ENCODE data around the gene ANKAR. TPM values are rescaled to one million over a fixed set of nuclear protein-coding genes. Genes with fewer than 3 reads are reported as not detected.

Gene ANKAR
- total and polyA plus RNA-seq, 2 of the 8 experiments (the other 6 are each of a cell fraction or from before 2014, with no cell fraction given), result 0.56 to 1.7 TPM

DNA sequence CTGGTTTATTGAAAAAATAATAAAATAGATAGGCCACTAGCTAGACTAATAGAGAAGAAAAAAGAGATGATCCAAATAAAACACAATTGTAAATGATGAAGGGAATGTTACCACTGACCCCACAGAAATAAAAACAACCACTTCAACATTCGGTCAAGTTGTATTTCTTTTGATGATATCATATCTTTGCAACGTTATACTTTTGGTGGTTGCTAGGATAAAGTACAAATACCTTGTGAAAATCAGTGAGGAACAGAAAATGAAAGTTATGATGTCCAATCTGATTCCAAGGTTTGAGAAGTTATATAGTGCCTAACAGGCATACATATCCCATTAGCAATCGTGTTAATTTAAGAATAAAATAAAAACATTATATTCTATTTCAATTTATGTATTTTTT lies 19.8 kb upstream of the ANKAR start:
- no peak overlapping the region for H3K9ac ChIP-seq (replicated peaks in 1 of 4; ENCODE audit: extremely low read depth in 1 of 4, low read depth in 3 of 4, low read length in 3 of 4)
- no peaks in the 10 kb centered on the region for H3K27me3 ChIP-seq (replicated peaks in 1 of 4; ENCODE audit: control insufficient read depth in 3 of 4, extremely low read depth in 1 of 4, insufficient read depth in 3 of 4, low read length in 3 of 4)
- no peak overlapping the region for H4K5ac ChIP-seq (ENCODE audit: insufficient read length, low read depth, low read length)
- no peak overlapping the region for H4K8ac ChIP-seq (ENCODE audit: extremely low read depth, insufficient read depth, low read length)
- ChIA-PET POLR2A (ENCODE audit: partially characterized antibody) (no interaction called here), CTCF (ENCODE audit: partially characterized antibody) (interaction anchor here (0.6 kb wide), 1 partner anchor 69 kb away, joined by 3 read pairs; no protein-coding TSS in a partner anchor)
- H2BK5ac ChIP-seq (ENCODE audit: low read depth, low read length), result no peak overlapping the region
- no peak overlapping the region for H3K14ac ChIP-seq (ENCODE audit: insufficient read length)
- H3K4me3 ChIP-seq (ENCODE audit: extremely low read depth in 1 of 4, insufficient read depth in 2 of 4, low read depth in 3 of 4, low read length in 4 of 4), result no peak overlapping the region
- peaks cover 0 to 14% of the 10 kb centered on the region in 2 experiments; a peak in 2 of 4 replicates for H3K9me3 ChIP-seq (ENCODE audit: insufficient read depth in 2 of 2, low read depth in 1 of 2, low read length in 1 of 2)
- no peak overlapping the region for H3K18ac ChIP-seq (ENCODE audit: extremely low read depth, low read length)
- H3K23ac ChIP-seq (ENCODE audit: insufficient read length), result no peak overlapping the region
- no peak overlapping the region for H2BK20ac ChIP-seq (ENCODE audit: low read length)
- no peak overlapping the region for H2AK5ac ChIP-seq (ENCODE audit: low read depth, low read length)
- 93% methylated on average over 3 of the region's 3 CpGs; no CpG with 5 or more reads in 1 of the 2 experiments for WGBS, 2 experiments (ENCODE audit: extremely low coverage in 1 of 2, insufficient coverage in 1 of 2, insufficient read length in 1 of 2, insufficient replicate concordance in 2 of 2, low coverage in 1 of 2, low lambda C conversion rate in 2 of 2, missing lambda C conversion rate in 1 of 2)
- no peak overlapping the region for H3K4me2 ChIP-seq (ENCODE audit: insufficient read depth in 1 of 2, low read depth in 2 of 2, low read length in 2 of 2)
- H3K56ac ChIP-seq (replicated peaks; ENCODE audit: insufficient read length, low read depth, low read length), result no peak overlapping the region
- no peaks in the 10 kb centered on the region for H3K23me2 ChIP-seq (ENCODE audit: low read depth, low read length)
- no peak for DNase-seq (ENCODE audit: low read depth in 1 of 2, low spot score in 2 of 2)
- H2BK15ac ChIP-seq (ENCODE audit: low read length), result no peak overlapping the region
- no peak overlapping the region for H4K91ac ChIP-seq (replicated peaks; ENCODE audit: insufficient read length, low read length)
- no peak overlapping the region for H3K27ac ChIP-seq (ENCODE audit: low read depth, low read length)
- H3K79me1 ChIP-seq (ENCODE audit: low read depth, low read length), result no peaks in the 10 kb centered on the region
- no peak for FAIRE-seq
- no peak overlapping the region for H3K4ac ChIP-seq (replicated peaks; ENCODE audit: insufficient read length, low read depth, low read length)
- H3K79me2 ChIP-seq (ENCODE audit: control insufficient read depth in 1 of 2, insufficient read depth in 2 of 2, low read length in 2 of 2), result no peaks in the 10 kb centered on the region
- H4K20me1 ChIP-seq (replicated peaks in 1 of 2; ENCODE audit: control insufficient read depth in 1 of 2, insufficient read depth in 2 of 2, low read length in 2 of 2), result no peaks in the 10 kb centered on the region
- H3K36me3 ChIP-seq (ENCODE audit: control insufficient read depth in 2 of 4, insufficient read depth in 4 of 4, low read length in 3 of 4), result no peaks in the 10 kb centered on the region
- H2BK120ac ChIP-seq (replicated peaks; ENCODE audit: low read depth, low read length), result no peak overlapping the region
- no peaks in the 10 kb centered on the region for H3K4me1 ChIP-seq (replicated peaks in 1 of 4; ENCODE audit: control insufficient read depth in 3 of 4, insufficient read depth in 4 of 4, low read length in 3 of 4)
- H2AFZ ChIP-seq (ENCODE audit: low read length), result no peak overlapping the region
- H2BK12ac ChIP-seq (ENCODE audit: low read depth, low read length), result no peak overlapping the region
- TF ChIP-seq CHD2 (IDR thresholded peaks at IDR 0.05; ENCODE audit: low read length) (no peak), SP4 (IDR thresholded peaks at IDR 0.05; ENCODE audit: low read length) (no peak), SUZ12 (IDR thresholded peaks at IDR 0.05; ENCODE audit: low read length) (no peak), SP1 (IDR thresholded peaks at IDR 0.05; ENCODE audit: low read depth, low read length) (no peak), RXRA (IDR thresholded peaks at IDR 0.05; ENCODE audit: insufficient read depth, low read depth, low read length) (no peak), HDAC2 (IDR thresholded peaks at IDR 0.05; ENCODE audit: borderline replicate concordance in 1 of 2, low read depth in 2 of 2, low read length in 2 of 2) (no peak), MAFK (IDR thresholded peaks at IDR 0.05; ENCODE audit: low read depth, low read length) (no peak), TBP (IDR thresholded peaks at IDR 0.05; ENCODE audit: low read depth, low read length) (no peak), SIRT6 (IDR thresholded peaks at IDR 0.05; ENCODE audit: low read length) (no peak), CBX5 (IDR thresholded peaks at IDR 0.05; ENCODE audit: low read depth, low read length) (no peak), CEBPB (IDR thresholded peaks at IDR 0.05; ENCODE audit: low read depth, low read length) (no peak), ZNF274 (IDR thresholded peaks at IDR 0.05; ENCODE audit: borderline replicate concordance, extremely low read depth, low read length) (no peak), RBBP5 (IDR thresholded peaks at IDR 0.05; ENCODE audit: borderline replicate concordance, low read depth, low read length) (no peak), EZH2 (IDR thresholded peaks at IDR 0.05; ENCODE audit: low read depth, low read length, severe bottlenecking) (no peak)
- TF ChIP-seq, protein P1, sequence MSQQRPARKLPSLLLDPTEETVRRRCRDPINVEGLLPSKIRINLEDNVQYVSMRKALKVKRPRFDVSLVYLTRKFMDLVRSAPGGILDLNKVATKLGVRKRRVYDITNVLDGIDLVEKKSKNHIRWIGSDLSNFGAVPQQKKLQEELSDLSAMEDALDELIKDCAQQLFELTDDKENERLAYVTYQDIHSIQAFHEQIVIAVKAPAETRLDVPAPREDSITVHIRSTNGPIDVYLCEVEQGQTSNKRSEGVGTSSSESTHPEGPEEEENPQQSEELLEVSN (IDR thresholded peaks at IDR 0.05), result no peak
